ENCODE measurements around the gene RNF111. TPM values are rescaled to one million over a fixed set of nuclear protein-coding genes. Genes with fewer than 3 reads are reported as not detected.

RNF111 gene
- total RNA-seq, 1 donor from 2014 or later, result 43.0 TPM

GRCh38 chr15:59026207-59026606 lies 38.7 kb downstream of the RNF111 start:
- DNase-seq (ENCODE audit: low spot score in 2 of 2, unreplicated experiment in 2 of 2), result no peak
- no peak overlapping the region for H3K27ac Mint-ChIP-seq
- no peak for TF ChIP-seq CTCF (IDR thresholded peaks at IDR 0.05; ENCODE audit: unreplicated experiment)
- peaks cover 14% of the 10 kb centered on the region for H3K36me3 Mint-ChIP-seq
- no peak overlapping the region for H3K4me3 Mint-ChIP-seq
- H3K27me3 Mint-ChIP-seq (ENCODE audit: low read depth), result no peaks in the 10 kb centered on the region
- no peaks in the 10 kb centered on the region for H3K4me1 Mint-ChIP-seq
- no peaks in the 10 kb centered on the region for H3K9me3 Mint-ChIP-seq

GRCh38 chr15:59028387-59028955 lies 41.0 kb downstream of the RNF111 start:
- H3K27me3 Mint-ChIP-seq (ENCODE audit: low read depth), result no peaks in the 10 kb centered on the region
- H3K36me3 Mint-ChIP-seq, result peaks cover 16% of the 10 kb centered on the region
- H3K9me3 Mint-ChIP-seq, result no peaks in the 10 kb centered on the region
- no peak overlapping the region for H3K27ac Mint-ChIP-seq
- no peak for DNase-seq (ENCODE audit: low spot score in 2 of 2, unreplicated experiment in 2 of 2)
- H3K4me1 Mint-ChIP-seq, result no peaks in the 10 kb centered on the region
- no peak overlapping the region for H3K4me3 Mint-ChIP-seq
- no peak for TF ChIP-seq CTCF (IDR thresholded peaks at IDR 0.05; ENCODE audit: unreplicated experiment)

- Mint-ChIP-seq H3K4me3 (no peak overlapping the region), H3K27me3 (ENCODE audit: low read depth) (no peaks in the 10 kb centered on the region), H3K27ac (no peak overlapping the region), H3K4me1 (no peaks in the 10 kb centered on the region), H3K9me3 (no peaks in the 10 kb centered on the region), H3K36me3 (peaks cover 20% of the 10 kb centered on the region)
- DNase-seq (ENCODE audit: low spot score in 2 of 2, unreplicated experiment in 2 of 2), result no peak
- TF ChIP-seq CTCF (IDR thresholded peaks at IDR 0.05; ENCODE audit: unreplicated experiment), result no peak
Measured at GRCh38 chr15:59029554-59029953, 42.1 kb downstream of the RNF111 start.

DNA sequence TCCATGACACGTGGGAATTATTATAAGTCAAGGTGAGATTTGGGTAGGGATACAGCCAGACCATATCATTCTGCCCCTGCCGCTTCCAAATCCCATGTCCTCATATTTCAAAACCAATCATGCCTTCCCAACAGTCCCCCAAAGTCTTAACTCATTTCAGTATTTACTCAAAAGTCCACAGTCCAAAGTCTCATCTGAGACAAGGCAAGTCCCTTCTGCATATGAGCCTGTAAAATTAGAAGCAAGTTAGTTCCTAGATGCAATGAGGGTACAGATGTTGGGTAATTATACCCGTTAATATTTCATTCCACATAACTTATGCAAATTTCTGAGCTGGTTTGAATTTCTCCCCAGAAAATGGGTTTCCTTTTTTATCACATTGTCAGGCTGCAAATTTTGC lies 47.7 kb downstream of the RNF111 start:
- H3K27ac Mint-ChIP-seq, result no peak overlapping the region
- H3K4me1 Mint-ChIP-seq, result no peaks in the 10 kb centered on the region
- H3K27me3 Mint-ChIP-seq (ENCODE audit: low read depth), result no peaks in the 10 kb centered on the region
- H3K9me3 Mint-ChIP-seq, result peaks cover 4% of the 10 kb centered on the region
- TF ChIP-seq CTCF (IDR thresholded peaks at IDR 0.05; ENCODE audit: unreplicated experiment), result no peak
- peaks cover 42% of the 10 kb centered on the region for H3K36me3 Mint-ChIP-seq
- H3K4me3 Mint-ChIP-seq, result no peak overlapping the region
- no peak for DNase-seq (ENCODE audit: low spot score in 2 of 2, unreplicated experiment in 2 of 2)

GRCh38 chr15:59039225-59039624 lies 51.8 kb downstream of the RNF111 start:
- Mint-ChIP-seq H3K36me3 (peaks cover 30% of the 10 kb centered on the region), H3K9me3 (peaks cover 4% of the 10 kb centered on the region), H3K4me1 (no peaks in the 10 kb centered on the region), H3K27ac (no peak overlapping the region), H3K4me3 (no peak overlapping the region), H3K27me3 (ENCODE audit: low read depth) (no peaks in the 10 kb centered on the region)
- no peak for DNase-seq (ENCODE audit: low spot score in 2 of 2, unreplicated experiment in 2 of 2)
- TF ChIP-seq CTCF (IDR thresholded peaks at IDR 0.05; ENCODE audit: unreplicated experiment), result no peak

DNA sequence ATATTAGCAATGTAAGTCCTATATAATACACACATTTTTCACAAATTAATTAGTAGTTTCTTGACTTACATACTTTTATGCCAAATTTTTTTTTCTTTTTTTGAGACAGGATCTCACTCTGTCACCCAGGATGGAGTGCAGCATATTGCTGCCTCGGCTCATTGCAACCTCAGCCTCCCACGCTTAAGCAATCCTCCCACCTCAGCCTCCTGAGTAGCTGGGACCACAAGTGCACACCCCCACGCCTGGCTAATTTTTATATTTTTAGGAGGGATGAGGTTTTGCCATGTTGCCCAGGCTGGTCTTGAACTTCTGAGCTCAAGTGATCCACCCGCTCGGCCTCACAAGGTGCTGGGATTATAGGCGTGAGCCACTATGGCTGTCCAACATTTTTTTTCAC lies 54.6 kb downstream of the RNF111 start:
- H3K9me3 Mint-ChIP-seq, result no peaks in the 10 kb centered on the region
- no peak for TF ChIP-seq CTCF (IDR thresholded peaks at IDR 0.05; ENCODE audit: unreplicated experiment)
- no peaks in the 10 kb centered on the region for H3K27me3 Mint-ChIP-seq (ENCODE audit: low read depth)
- H3K4me1 Mint-ChIP-seq, result no peaks in the 10 kb centered on the region
- no peak overlapping the region for H3K4me3 Mint-ChIP-seq
- no peak overlapping the region for H3K27ac Mint-ChIP-seq
- no peak for DNase-seq (ENCODE audit: low spot score in 2 of 2, unreplicated experiment in 2 of 2)
- peaks cover 15% of the 10 kb centered on the region for H3K36me3 Mint-ChIP-seq
